RWPE2 (cell line): ENCODE results near the gene CD276.

Experiments used
- ATAC-seq: fragments of 200-7000 bp; cut with Tn5 transposase; 3 replicates; pipeline ENCODE4 v1.9.1; 2021; ENCODE audit warnings: low read depth
- DNase-seq: peaks from one replicate; pipeline ENCODE4 v3.0.0-alpha.2; 2020; ENCODE audit warnings: low spot score
- H3K27ac ChIP-seq: fragments of 450-650 bp; 2 replicates; pipeline ENCODE4 v1.5.1; 2017; ENCODE audit warnings: mild to moderate bottlenecking; ENCODE audit not compliant: poor library complexity, severe bottlenecking
- H3K27me3 ChIP-seq: fragments of 250-450 bp; sonication (Bioruptor Pico); 2 replicates; pipeline ENCODE4 v1.5.1; 2021; ENCODE audit warnings: mild to moderate bottlenecking, moderate library complexity; ENCODE audit not compliant: insufficient read depth, poor library complexity, severe bottlenecking
- H3K36me3 ChIP-seq: fragments of 250-450 bp; sonication (Bioruptor Pico); 2 replicates; pipeline ENCODE4 v1.5.1; 2020; ENCODE audit warnings: low read depth, mild to moderate bottlenecking, moderate library complexity
- H3K4me1 ChIP-seq: fragments of 250-450 bp; sonication (Bioruptor Pico); 2 replicates; pipeline ENCODE4 v1.5.1; 2021; ENCODE audit warnings: mild to moderate bottlenecking, moderate library complexity; ENCODE audit not compliant: insufficient read depth, poor library complexity, severe bottlenecking
- H3K4me3 ChIP-seq: fragments of 250-450 bp; sonication (Bioruptor Pico); 2 replicates; pipeline ENCODE4 v1.5.1; 2021; ENCODE audit warnings: mild to moderate bottlenecking, moderate library complexity; ENCODE audit not compliant: severe bottlenecking
- H3K9me3 ChIP-seq: fragments of 250-450 bp; sonication (Bioruptor Pico); 2 replicates; pipeline ENCODE4 v1.5.1; 2021; ENCODE audit warnings: mild to moderate bottlenecking, moderate library complexity; ENCODE audit not compliant: severe bottlenecking
- CTCF ChIP-seq: fragments of 450-650 bp; IDR thresholded peaks from one replicate; pipeline ENCODE4 v1.5.1; 2017; ENCODE audit warnings: mild to moderate bottlenecking, moderate library complexity; ENCODE audit not compliant: poor library complexity, severe bottlenecking

Gene CD276

GRCh38 chr15:73740152-73741048, 56.2 kb downstream of the CD276 start:
- DNase-seq, result no peak
- Histone ChIP-seq H3K27ac (no peak overlapping the region), H3K27me3 (no peaks in the 10 kb centered on the region), H3K9me3 (no peaks in the 10 kb centered on the region), H3K4me1 (peaks cover 6% of the 10 kb centered on the region), H3K36me3 (no peaks in the 10 kb centered on the region), H3K4me3 (no peak overlapping the region)
- no peak for TF ChIP-seq CTCF
- no peak for ATAC-seq

GRCh38 chr15:73741321-73741836, 57.2 kb downstream of the CD276 start:
- H3K4me1 ChIP-seq, result peaks cover 6% of the 10 kb centered on the region
- no peak for DNase-seq
- no peaks in the 10 kb centered on the region for H3K27me3 ChIP-seq
- H3K36me3 ChIP-seq, result no peaks in the 10 kb centered on the region
- no peaks in the 10 kb centered on the region for H3K9me3 ChIP-seq
- no peak for TF ChIP-seq CTCF
- no peak overlapping the region for H3K27ac ChIP-seq
- no peak overlapping the region for H3K4me3 ChIP-seq
- no peak for ATAC-seq

- no peaks in the 10 kb centered on the region for H3K9me3 ChIP-seq
- H3K36me3 ChIP-seq, result no peaks in the 10 kb centered on the region
- no peak for DNase-seq
- no peak for TF ChIP-seq CTCF
- no peak for ATAC-seq
- no peak overlapping the region for H3K4me3 ChIP-seq
- no peak overlapping the region for H3K27ac ChIP-seq
- peaks cover 6% of the 10 kb centered on the region for H3K4me1 ChIP-seq
- H3K27me3 ChIP-seq, result no peaks in the 10 kb centered on the region
These were observed 60.1 kb downstream of the CD276 start for GRCh38 chr15:73744293-73744692.

GRCh38 chr15:73745073-73745472, 60.9 kb downstream of the CD276 start:
- Histone ChIP-seq H3K9me3 (no peaks in the 10 kb centered on the region), H3K4me3 (no peak overlapping the region), H3K27me3 (peaks cover 2% of the 10 kb centered on the region), H3K36me3 (no peaks in the 10 kb centered on the region), H3K27ac (no peak overlapping the region), H3K4me1 (peaks cover 6% of the 10 kb centered on the region)
- ATAC-seq (no peak), DNase-seq (no peak)
- TF ChIP-seq CTCF, result no peak

- no peak overlapping the region for H3K27ac ChIP-seq
- TF ChIP-seq CTCF, result no peak
- peaks cover 14% of the 10 kb centered on the region for H3K27me3 ChIP-seq
- H3K36me3 ChIP-seq, result no peaks in the 10 kb centered on the region
- peaks cover 6% of the 10 kb centered on the region for H3K4me1 ChIP-seq
- H3K4me3 ChIP-seq, result no peak overlapping the region
- DNase-seq (no peak), ATAC-seq (no peak)
- no peaks in the 10 kb centered on the region for H3K9me3 ChIP-seq
These were observed 62.1 kb downstream of the CD276 start for GRCh38 chr15:73746261-73746660.
